Measurements from ENCODE around the gene LCP2. TPM values are rescaled to one million over a fixed set of nuclear protein-coding genes. Genes with fewer than 3 reads are reported as not detected.

Gene LCP2
- total RNA-seq, 4 donors from 2014 or later, result 1.9 to 3.2 (median 2.3) TPM

GRCh38 chr5:170307575-170308465, 10.2 kb upstream of the LCP2 start:
- H3K9me3 ChIP-seq, result no peaks in the 10 kb centered on the region
- in situ Hi-C loops (cut with MboI; ENCODE audit: low sequenced_read_pairs in 4 of 4), result no loop called here
- DNase-seq, result peak; percentile 69 to 85
- H3K27ac ChIP-seq, result peak overlapping the region; percentile 55 to 67 (median 59)
- no peaks in the 10 kb centered on the region for H3K27me3 ChIP-seq
- intact Hi-C loops (cut with DNase I; ENCODE audit: low total_unique reads), result no loop called here
- no peak overlapping the region for H3K4me3 ChIP-seq
- H3K4me1 ChIP-seq, result peaks cover 0 to 3% of the 10 kb centered on the region in 2 donors
- TF ChIP-seq CTCF (IDR thresholded peaks at IDR 0.05 in 4 of 5, conservative IDR thresholded peaks at IDR 0.05 in 1 of 5) (no peak), POLR2A (IDR thresholded peaks at IDR 0.05) (peak in 1 of 2 donors; percentile 27)
- no peaks in the 10 kb centered on the region for H3K36me3 ChIP-seq
- peak; percentile 86 for ATAC-seq

GRCh38 chr5:170306381-170306831, 8.8 kb upstream of the LCP2 start:
- intact Hi-C loops (cut with DNase I; ENCODE audit: low total_unique reads) (no loop called here), in situ Hi-C loops (cut with MboI; ENCODE audit: low sequenced_read_pairs in 4 of 4) (no loop called here)
- peaks cover 0 to 3% of the 10 kb centered on the region in 2 donors for H3K4me1 ChIP-seq
- H3K27me3 ChIP-seq, result no peaks in the 10 kb centered on the region
- DNase-seq, result peak; percentile 37 to 69
- TF ChIP-seq POLR2A (IDR thresholded peaks at IDR 0.05) (no peak), CTCF (IDR thresholded peaks at IDR 0.05 in 4 of 5, conservative IDR thresholded peaks at IDR 0.05 in 1 of 5) (no peak)
- no peaks in the 10 kb centered on the region for H3K36me3 ChIP-seq
- peak in 1 of 2 donors; percentile 60 for ATAC-seq
- H3K4me3 ChIP-seq, result no peak overlapping the region
- H3K9me3 ChIP-seq, result no peaks in the 10 kb centered on the region
- no peak overlapping the region for H3K27ac ChIP-seq

- in situ Hi-C loops (cut with MboI; ENCODE audit: low sequenced_read_pairs in 4 of 4) (no loop called here), intact Hi-C loops (cut with DNase I; ENCODE audit: low total_unique reads) (no loop called here)
- TF ChIP-seq POLR2A (IDR thresholded peaks at IDR 0.05) (no peak), CTCF (IDR thresholded peaks at IDR 0.05 in 4 of 5, conservative IDR thresholded peaks at IDR 0.05 in 1 of 5) (no peak)
- Histone ChIP-seq H3K27ac (no peak overlapping the region), H3K9me3 (no peaks in the 10 kb centered on the region), H3K27me3 (no peaks in the 10 kb centered on the region), H3K36me3 (no peaks in the 10 kb centered on the region), H3K4me3 (no peak overlapping the region), H3K4me1 (peaks cover 0 to 3% of the 10 kb centered on the region in 2 donors)
- ATAC-seq (no peak), DNase-seq (no peak)
Observed at GRCh38 chr5:170305646-170306025, 8.1 kb upstream of the LCP2 start.

GRCh38 chr5:170305016-170305645, 7.6 kb upstream of the LCP2 start:
- DNase-seq (no peak), ATAC-seq (no peak)
- H3K9me3 ChIP-seq, result no peaks in the 10 kb centered on the region
- no peaks in the 10 kb centered on the region for H3K27me3 ChIP-seq
- no peaks in the 10 kb centered on the region for H3K36me3 ChIP-seq
- in situ Hi-C loops (cut with MboI; ENCODE audit: low sequenced_read_pairs in 4 of 4) (no loop called here), intact Hi-C loops (cut with DNase I; ENCODE audit: low total_unique reads) (no loop called here)
- TF ChIP-seq POLR2A (IDR thresholded peaks at IDR 0.05) (no peak), CTCF (IDR thresholded peaks at IDR 0.05 in 4 of 5, conservative IDR thresholded peaks at IDR 0.05 in 1 of 5) (no peak)
- no peak overlapping the region for H3K27ac ChIP-seq
- H3K4me1 ChIP-seq, result peaks cover 0 to 3% of the 10 kb centered on the region in 2 donors
- H3K4me3 ChIP-seq, result no peak overlapping the region

All from gastrocnemius medialis (tissue), 4 donors.